H9 (cell line): ENCODE data around the gene CMTM7. TPM values are rescaled to one million over a fixed set of nuclear protein-coding genes. Genes with fewer than 3 reads are reported as not detected.
"Not testable (repeated sequence)": the region's sequence is repeated elsewhere in the genome, so short reads cannot be mapped to it uniquely, and the experiment has no call there.

Experiments used
- DNase-seq: peaks from one replicate; pipeline ENCODE4 v3.0.0-alpha.2; 2017
- H2AFZ ChIP-seq: one replicate; pipeline ENCODE4 v1.6.1; 2013; ENCODE audit warnings: mild to moderate bottlenecking, low read length, control low read depth, moderate library complexity
- H2AK5ac ChIP-seq: 2 replicates; pipeline ENCODE4 v1.6.1; 2013; ENCODE audit warnings: low read length, control low read depth, mixed read lengths; ENCODE audit not compliant: insufficient read length
- H2BK120ac ChIP-seq: one replicate; pipeline ENCODE4 v1.6.1; 2013; ENCODE audit warnings: low read depth, mild to moderate bottlenecking, low read length, control low read depth, inconsistent platforms; ENCODE audit not compliant: poor library complexity, severe bottlenecking
- H2BK12ac ChIP-seq: 2 replicates; pipeline ENCODE4 v1.6.1; 2013; ENCODE audit warnings: low read length, control low read depth, mixed read lengths, low read depth; ENCODE audit not compliant: insufficient read length
- H2BK15ac ChIP-seq: 2 replicates; pipeline ENCODE4 v1.6.1; 2013; ENCODE audit warnings: low read depth, low read length, control low read depth
- H2BK20ac ChIP-seq: one replicate; pipeline ENCODE4 v1.6.1; 2013; ENCODE audit warnings: low read depth, mild to moderate bottlenecking, low read length, control low read depth, inconsistent platforms; ENCODE audit not compliant: poor library complexity, severe bottlenecking
- H2BK5ac ChIP-seq: 2 replicates; pipeline ENCODE4 v1.6.1; 2013; ENCODE audit warnings: low read length, control low read depth, mixed read lengths; ENCODE audit not compliant: insufficient read length
- H3K14ac ChIP-seq: 2 replicates; pipeline ENCODE4 v1.6.1; 2013; ENCODE audit warnings: low read length, control low read depth; ENCODE audit not compliant: insufficient read depth
- H3K18ac ChIP-seq: 2 replicates; pipeline ENCODE4 v1.6.1; 2013; ENCODE audit warnings: low read depth, mild to moderate bottlenecking, mixed read lengths, low read length, control low read depth; ENCODE audit not compliant: insufficient read length
- H3K23ac ChIP-seq: 2 replicates; pipeline ENCODE4 v1.6.1; 2013; ENCODE audit warnings: low read length, control low read depth, mixed read lengths, low read depth; ENCODE audit not compliant: insufficient read length
- H3K23me2 ChIP-seq: 2 replicates; pipeline ENCODE4 v1.6.1; 2013; ENCODE audit warnings: low read depth, mild to moderate bottlenecking, mixed read lengths, low read length, control low read depth; ENCODE audit not compliant: insufficient read length, poor library complexity, severe bottlenecking
- H3K27ac ChIP-seq: 2 replicates; pipeline ENCODE4 v1.5.1; 2013; ENCODE audit warnings: low read length, control low read depth, mixed read lengths, low read depth; ENCODE audit not compliant: insufficient read length
- H3K27me3 ChIP-seq: 2 replicates; pipeline ENCODE4 v1.6.1; 2013; ENCODE audit warnings: low read length, control low read depth, inconsistent platforms; ENCODE audit not compliant: insufficient read depth
- H3K4ac ChIP-seq: 2 replicates; pipeline ENCODE4 v1.6.1; 2013; ENCODE audit warnings: low read depth, mild to moderate bottlenecking, control low read depth, inconsistent platforms, low read length, moderate library complexity
- H3K4me1 ChIP-seq: 2 replicates; pipeline ENCODE4 v1.6.1; 2013; ENCODE audit warnings: low read length, control low read depth, inconsistent platforms; ENCODE audit not compliant: insufficient read depth
- H3K4me2 ChIP-seq: 2 replicates; pipeline ENCODE4 v1.6.1; 2013; ENCODE audit warnings: low read length, control low read depth, mixed read lengths; ENCODE audit not compliant: insufficient read length, insufficient read depth
- H3K56ac ChIP-seq: 2 replicates; pipeline ENCODE4 v1.6.1; 2013; ENCODE audit warnings: low read depth, mild to moderate bottlenecking, mixed read lengths, low read length, control low read depth; ENCODE audit not compliant: insufficient read length
- H3K79me1 ChIP-seq: 2 replicates; pipeline ENCODE4 v1.6.1; 2013; ENCODE audit warnings: low read depth, mild to moderate bottlenecking, moderate library complexity, low read length, control low read depth, inconsistent platforms; ENCODE audit not compliant: insufficient read depth, poor library complexity, severe bottlenecking
- H3K79me2 ChIP-seq: 2 replicates; pipeline ENCODE4 v1.6.1; 2013; ENCODE audit warnings: low read length, control low read depth, inconsistent platforms; ENCODE audit not compliant: insufficient read depth
- H3K9ac ChIP-seq: 2 replicates; pipeline ENCODE4 v1.6.1; 2013; ENCODE audit warnings: low read length, control low read depth, mixed read lengths; ENCODE audit not compliant: insufficient read length; ENCODE audit errors: extremely low read depth
- H3K9me3 ChIP-seq: one replicate; pipeline ENCODE4 v1.6.1; 2013; ENCODE audit warnings: low read depth, low read length, inconsistent platforms; ENCODE audit not compliant: control insufficient read depth
- H3T11ph ChIP-seq: one replicate; pipeline ENCODE4 v1.6.1; 2013; ENCODE audit warnings: mild to moderate bottlenecking, low read length, control low read depth, inconsistent platforms
- H4K20me1 ChIP-seq: one replicate; pipeline ENCODE4 v1.6.1; 2013; ENCODE audit not compliant: control insufficient read depth, insufficient read length, insufficient read depth
- H4K5ac ChIP-seq: 2 replicates; pipeline ENCODE4 v1.6.1; 2013; ENCODE audit warnings: low read depth, mild to moderate bottlenecking, mixed read lengths, low read length, control low read depth; ENCODE audit not compliant: insufficient read length
- H4K8ac ChIP-seq: replicated peaks from 2 replicates; pipeline ENCODE4 v1.6.1; 2013; ENCODE audit warnings: low read length, control low read depth, mixed read lengths, low read depth; ENCODE audit not compliant: insufficient read length
- H4K91ac ChIP-seq: 2 replicates; pipeline ENCODE4 v1.6.1; 2013; ENCODE audit warnings: low read depth, mild to moderate bottlenecking, moderate library complexity, mixed read lengths, low read length, control low read depth; ENCODE audit not compliant: insufficient read length
- H3K27ac Mint-ChIP-seq, 3 experiments: 2 replicates in 2 of 3; 3 replicates in 1 of 3; pipeline ENCODE4 v1.8.0; 2020 to 2021; ENCODE audit warnings: mixed read lengths in 3 of 3, mild to moderate bottlenecking in 1 of 3, moderate library complexity in 1 of 3
- H3K27me3 Mint-ChIP-seq: 2 replicates; pipeline ENCODE4 v1.8.0; 2021; ENCODE audit warnings: low read depth, mild to moderate bottlenecking, moderate library complexity, mixed read lengths
- H3K36me3 Mint-ChIP-seq, 3 experiments: 2 replicates in 2 of 3; 3 replicates in 1 of 3; pipeline ENCODE4 v1.8.0; 2020 to 2021; ENCODE audit warnings: low read depth in 3 of 3, mixed read lengths in 3 of 3; ENCODE audit not compliant: insufficient read depth in 1 of 3
- H3K4me1 Mint-ChIP-seq, 2 experiments: 2 replicates each; pipeline ENCODE4 v1.8.0; 2020; ENCODE audit warnings: mixed read lengths in 2 of 2
- H3K4me3 Mint-ChIP-seq, 2 experiments: 2 replicates in 1 of 2; 3 replicates in 1 of 2; pipeline ENCODE4 v1.8.0; 2020 to 2021; ENCODE audit warnings: mild to moderate bottlenecking in 2 of 2, mixed read lengths in 2 of 2, moderate library complexity in 1 of 2
- H3K9me3 Mint-ChIP-seq, 2 experiments: 2 replicates in 1 of 2; 3 replicates in 1 of 2; pipeline ENCODE4 v1.8.0; 2020; ENCODE audit warnings: mild to moderate bottlenecking in 2 of 2, mixed read lengths in 2 of 2, moderate library complexity in 1 of 2
- CTCF ChIP-seq: fragments of 200-600 bp; sonication (generic); conservative IDR thresholded peaks from 3 replicates; pipeline ENCODE4 v1.8.0; 2021; ENCODE audit warnings: antibody characterized with exemption, mild to moderate bottlenecking
- WGBS: extraction: QIAGEN DNeasy Blood & Tissue Kit; methylation state at CpG from one replicate; pipeline ENCODE4 v1.1.7; 2013; ENCODE audit warnings: missing lambda C conversion rate, low lambda C conversion rate, mixed read lengths; ENCODE audit not compliant: insufficient read length; ENCODE audit errors: extremely low coverage; 5-methylcytosine and 5-hydroxymethylcytosine counted together
- total RNA-seq: library from RNA; stranded (reverse); gene quantifications from 2 replicates; pipeline ENCODE4 v1.2.1, GENCODE V29; 2021

Gene CMTM7
- total RNA-seq, 1 experiment from 2014 or later: 23.9 TPM

GRCh38 chr3:32438596-32439344 lies 47.1 kb downstream of the CMTM7 start:
- Mint-ChIP-seq H3K9me3 (no peaks in the 10 kb centered on the region), H3K27ac (peak overlapping the region; percentile 45 to 68 (median 47); a peak in 5 of 7 replicates), H3K4me1 (peaks cover 17 to 24% of the 10 kb centered on the region in 2 experiments), H3K36me3 (peaks cover 3 to 11% (median 10%) of the 10 kb centered on the region in 3 experiments; a peak in 6 of 7 replicates), H3K27me3 (no peaks in the 10 kb centered on the region), H3K4me3 (no peak overlapping the region)
- Histone ChIP-seq H4K20me1 (no peaks in the 10 kb centered on the region), H4K91ac (no peak overlapping the region), H3K4me2 (no peak overlapping the region), H3K27ac (no peak overlapping the region), H3K79me1 (no peaks in the 10 kb centered on the region), H3K23me2 (no peaks in the 10 kb centered on the region), H2BK20ac (no peak overlapping the region), H3T11ph (no peak overlapping the region), H3K27me3 (no peaks in the 10 kb centered on the region), H3K23ac (no peak overlapping the region), H3K4ac (no peak overlapping the region), H2BK5ac (no peak overlapping the region), H3K9me3 (no peaks in the 10 kb centered on the region), H2BK120ac (no peak overlapping the region), H3K56ac (no peak overlapping the region), H4K5ac (no peak overlapping the region), H2AK5ac (no peak overlapping the region), H2AFZ (no peak overlapping the region), H2BK15ac (no peak overlapping the region), H4K8ac (no peak overlapping the region), H3K4me1 (no peaks in the 10 kb centered on the region; the same call in 1 of the 2 replicates), H3K9ac (no peak overlapping the region), H3K79me2 (no peaks in the 10 kb centered on the region), H2BK12ac (no peak overlapping the region), H3K14ac (no peak overlapping the region), H3K18ac (no peak overlapping the region)
- no peak for TF ChIP-seq CTCF
- WGBS: no CpG with 5 or more reads among the region's 10 CpGs
- no peak for DNase-seq

- not testable (repeated sequence) for DNase-seq
These were observed 47.8 kb downstream of the CMTM7 start for GRCh38 chr3:32439421-32439820.

More at GRCh38 chr3:32439421-32439820, 47.8 kb downstream of the CMTM7 start:
- H2BK12ac ChIP-seq, H3K9me3 Mint-ChIP-seq, H3K4ac ChIP-seq, H3K4me2 ChIP-seq, H3K14ac ChIP-seq, H4K20me1 ChIP-seq, H3K9ac ChIP-seq, H3K23me2 ChIP-seq, H4K91ac ChIP-seq, H2BK20ac ChIP-seq, H3K4me1 ChIP-seq, H3T11ph ChIP-seq, H4K5ac ChIP-seq, H3K4me3 Mint-ChIP-seq, H3K79me1 ChIP-seq, H2BK5ac ChIP-seq, H3K23ac ChIP-seq, H3K27ac ChIP-seq, H3K56ac ChIP-seq, H3K9me3 ChIP-seq, H2BK120ac ChIP-seq, H2AFZ ChIP-seq, H3K27ac Mint-ChIP-seq, H3K27me3 ChIP-seq, H3K79me2 ChIP-seq, H3K27me3 Mint-ChIP-seq, H4K8ac ChIP-seq, H3K18ac ChIP-seq, H2AK5ac ChIP-seq, H2BK15ac ChIP-seq: not testable (repeated sequence)
- H3K4me1 Mint-ChIP-seq: peaks cover 17 to 24% of the 10 kb centered on the region in 2 experiments
- WGBS: no CpG with 5 or more reads among the region's 4 CpGs
- peaks cover 7 to 11% (median 11%) of the 10 kb centered on the region in 3 experiments; a peak in 6 of 7 replicates for H3K36me3 Mint-ChIP-seq
